Activated CD4-positive, CD25-positive, alpha-beta regulatory T cell (primary cell): ENCODE results near the gene PALD1.

Source experiments
- DNase-seq, 4 experiments: peaks; one replicate each; lab custom pipeline; 2025; lab: John Stamatoyannopoulos, UW

PALD1 gene

DNA sequence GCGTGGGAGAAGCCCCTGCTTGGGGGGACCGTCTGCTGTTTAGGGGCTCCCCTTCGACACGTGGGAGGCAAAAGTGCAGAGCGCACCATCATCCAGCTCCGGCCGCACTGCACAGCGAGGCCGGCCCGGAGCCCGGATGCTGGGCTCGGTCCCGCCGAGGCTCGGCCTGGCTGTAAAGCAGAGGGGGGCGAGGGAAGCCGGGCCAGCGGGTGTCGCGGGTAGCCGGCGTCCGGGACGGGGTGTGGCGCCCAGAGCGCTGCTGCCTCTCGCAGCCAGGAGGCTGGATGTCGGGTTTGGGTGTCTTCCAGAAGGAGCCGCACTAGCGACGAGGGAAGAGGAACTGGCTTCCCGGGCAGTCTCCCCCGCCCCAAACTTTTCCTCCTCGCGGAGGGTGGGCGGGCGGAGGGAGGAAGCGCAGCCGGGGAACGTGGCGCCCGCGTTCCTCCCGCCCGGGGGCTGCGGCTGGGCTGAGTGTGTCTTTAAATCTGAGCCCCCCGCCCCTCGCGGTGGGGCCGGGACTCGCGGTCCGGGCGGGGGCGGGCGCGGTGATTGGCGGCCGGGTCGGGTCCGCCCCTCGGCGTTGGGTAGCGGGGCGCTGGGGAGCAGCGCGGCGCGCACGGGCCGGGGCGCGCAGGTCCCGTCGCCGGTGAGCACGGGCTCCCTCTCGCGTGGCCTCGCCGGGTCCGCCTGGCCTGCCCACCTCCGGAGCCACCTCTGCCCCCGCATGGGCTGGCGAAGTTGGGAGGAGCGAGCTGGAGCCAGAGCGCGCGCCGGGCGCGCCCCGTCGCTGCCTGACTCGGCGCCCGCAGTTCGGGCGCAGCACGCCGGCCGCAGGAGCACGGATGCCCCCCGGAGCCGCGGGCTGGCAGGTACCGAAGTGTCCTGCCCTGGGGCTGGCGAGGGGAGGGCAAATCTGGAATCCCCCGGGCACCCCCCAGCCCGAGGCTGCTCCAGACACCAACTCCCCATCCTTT lies at the start of gene PALD1:
Gene PALD1 (plus strand): TSS at position 577 of the 974 bp plus-strand sequence. CDS start 47,185 bp downstream, outside the sequence.
- DNase-seq: no peak

- no peak for DNase-seq
Measured at GRCh38 chr10:70430493-70431445, 47.8 kb upstream of the PALD1 start.

DNA sequence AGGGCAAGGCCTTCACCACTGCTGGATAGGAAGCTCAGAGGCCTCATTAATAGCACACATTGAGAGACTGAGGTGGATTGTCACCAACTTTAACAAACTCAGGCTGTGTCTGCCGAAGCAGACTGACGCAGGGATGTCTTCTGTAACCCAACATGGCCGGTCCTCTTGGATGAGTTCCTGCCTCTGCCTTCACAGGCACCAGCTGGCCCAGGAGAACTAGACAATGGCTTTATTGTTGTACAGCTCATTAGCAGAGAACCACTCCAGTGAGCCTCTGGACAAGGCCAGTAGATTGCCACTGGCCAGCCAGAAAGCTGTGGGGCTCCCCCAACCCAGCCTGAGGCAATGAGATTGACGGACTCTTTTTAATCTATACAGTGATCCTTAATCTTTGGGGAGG lies 46.5 kb upstream of the PALD1 start:
- no peak for DNase-seq

DNA sequence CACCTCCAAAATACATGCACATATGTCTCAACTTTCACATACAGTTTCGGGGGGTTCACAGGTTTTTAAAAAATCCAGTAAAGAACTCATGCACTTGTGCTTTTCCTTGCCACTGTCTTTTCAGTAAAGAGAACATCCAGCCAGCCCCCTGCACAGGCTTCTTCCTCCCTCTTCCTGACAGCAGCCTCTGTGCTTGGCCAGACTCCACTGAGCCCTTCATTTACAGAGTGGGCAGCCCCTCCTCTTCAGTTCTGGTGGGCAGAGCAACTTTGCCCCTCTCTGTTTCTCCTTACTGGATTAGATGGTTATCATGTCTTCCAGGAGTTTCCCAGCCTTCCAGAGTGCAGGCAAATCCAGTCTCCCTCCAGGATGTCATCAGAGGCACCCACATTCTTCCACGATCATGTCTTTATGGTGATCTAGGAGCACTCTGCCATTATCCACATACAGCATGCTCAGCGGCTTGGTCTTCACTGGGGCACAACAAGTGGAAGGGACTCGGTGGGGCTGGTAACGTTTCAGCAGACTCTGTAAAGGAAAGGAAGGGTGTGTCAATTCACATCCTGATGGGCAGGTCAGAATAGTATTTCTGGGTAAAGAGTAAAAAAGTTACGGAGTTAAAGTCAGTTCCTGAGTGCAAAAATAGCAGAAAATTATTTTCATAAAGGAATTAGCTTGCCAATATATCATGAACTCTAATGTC lies 45.9 kb upstream of the PALD1 start:
- DNase-seq: no peak

- DNase-seq: no peak
Measured at GRCh38 chr10:70433581-70434280, 44.8 kb upstream of the PALD1 start.

- DNase-seq: no peak
Measured at GRCh38 chr10:70435241-70436085, 43.1 kb upstream of the PALD1 start.

- no peak for DNase-seq
Measured at GRCh38 chr10:70437721-70438120, 40.8 kb upstream of the PALD1 start.

DNA sequence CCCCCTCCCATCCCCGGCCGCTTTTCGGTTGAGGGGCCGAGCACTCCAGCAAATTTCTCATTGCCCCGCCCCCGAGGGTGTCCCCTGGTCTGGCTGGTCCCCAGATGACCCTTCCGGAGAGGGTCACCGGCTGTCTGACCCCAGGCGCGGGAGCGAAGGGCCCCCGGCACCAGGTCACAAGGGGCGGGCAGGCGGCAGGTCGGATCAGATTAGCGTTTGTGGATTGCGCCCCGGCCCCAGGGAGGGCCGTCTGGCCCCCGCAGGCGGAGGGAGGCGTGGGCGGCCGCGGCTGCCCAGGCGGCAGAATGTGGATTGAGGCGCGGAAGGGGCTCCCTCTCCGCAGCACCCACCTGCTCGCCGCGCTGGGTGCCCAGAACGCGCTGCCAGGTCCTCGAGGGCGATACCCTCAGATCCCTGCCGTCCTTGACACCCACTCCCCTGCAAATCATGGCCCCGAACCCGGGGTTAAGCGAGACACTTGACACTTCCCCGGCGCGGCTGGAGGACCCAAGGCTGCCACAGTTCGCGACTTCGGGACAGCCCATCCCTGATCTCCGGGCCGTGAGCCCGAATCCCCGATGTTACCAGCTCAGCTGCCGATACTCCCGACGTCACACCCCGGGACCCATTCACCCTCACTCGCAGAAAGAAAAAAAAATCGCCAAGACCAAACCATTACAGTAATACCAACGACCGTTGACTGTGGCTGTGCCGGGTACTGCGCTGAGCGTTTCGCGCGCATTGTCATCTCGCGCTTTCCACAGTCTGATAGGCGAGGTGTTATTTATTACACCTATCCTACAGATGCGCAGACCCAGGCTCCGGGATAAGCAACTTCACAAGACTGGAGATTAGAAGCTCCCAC lies 38.0 kb upstream of the PALD1 start:
- no peak for DNase-seq

- no peak for DNase-seq
Measured at GRCh38 chr10:70441161-70441894, 37.2 kb upstream of the PALD1 start, which contains the start of gene NODAL. Gene NODAL (minus strand): TSS chr10:70441681. CDS start chr10:70441667, 14 bp downstream.

GRCh38 chr10:70441895-70442309 lies 36.7 kb upstream of the PALD1 start:
- DNase-seq: no peak

GRCh38 chr10:70442332-70442988 lies 36.1 kb upstream of the PALD1 start:
- no peak for DNase-seq

DNA sequence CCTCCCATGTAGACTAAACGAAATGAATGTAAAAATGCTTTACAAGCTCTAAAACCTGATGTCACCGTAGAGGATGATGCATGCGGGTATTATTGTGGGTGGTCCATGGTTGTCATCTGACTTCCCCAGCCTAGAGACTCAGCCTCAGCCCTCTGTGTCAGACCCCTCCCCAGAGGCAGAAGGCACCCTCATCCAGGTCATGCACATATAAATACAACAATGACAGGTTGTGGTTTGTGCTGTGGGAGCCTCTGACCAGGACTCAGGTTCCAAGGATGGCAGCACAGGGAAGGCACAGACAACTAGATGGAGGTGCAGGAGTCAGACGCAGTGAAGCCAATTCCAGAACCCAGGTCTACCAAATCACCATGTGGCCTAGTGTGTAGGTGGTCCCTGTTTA lies 33.8 kb upstream of the PALD1 start:
- DNase-seq: no peak

GRCh38 chr10:70445718-70446657 lies 32.6 kb upstream of the PALD1 start:
- DNase-seq: no peak

- DNase-seq: no peak
Measured at GRCh38 chr10:70448236-70448635, 30.3 kb upstream of the PALD1 start.

DNA sequence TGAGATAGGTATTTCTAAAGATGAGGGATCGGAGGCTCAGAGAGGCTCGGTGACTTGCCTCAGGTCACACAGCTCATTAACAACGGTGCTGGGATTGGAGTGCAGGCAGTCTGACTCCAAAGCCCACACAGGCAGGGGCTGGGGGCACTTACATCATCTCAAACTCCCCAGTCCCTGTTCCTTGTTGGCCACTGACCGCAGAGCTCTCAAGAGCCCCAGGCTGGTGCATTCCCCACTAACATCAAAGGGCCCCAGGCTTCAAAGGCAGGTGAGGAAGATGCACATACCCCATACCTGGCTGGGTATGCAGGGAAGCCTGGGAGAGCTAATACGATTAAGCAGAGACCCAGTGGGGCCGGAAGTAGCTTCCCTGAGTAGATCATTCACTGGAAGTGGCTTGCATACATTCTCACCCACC lies 23.3 kb upstream of the PALD1 start:
- DNase-seq: no peak

DNA sequence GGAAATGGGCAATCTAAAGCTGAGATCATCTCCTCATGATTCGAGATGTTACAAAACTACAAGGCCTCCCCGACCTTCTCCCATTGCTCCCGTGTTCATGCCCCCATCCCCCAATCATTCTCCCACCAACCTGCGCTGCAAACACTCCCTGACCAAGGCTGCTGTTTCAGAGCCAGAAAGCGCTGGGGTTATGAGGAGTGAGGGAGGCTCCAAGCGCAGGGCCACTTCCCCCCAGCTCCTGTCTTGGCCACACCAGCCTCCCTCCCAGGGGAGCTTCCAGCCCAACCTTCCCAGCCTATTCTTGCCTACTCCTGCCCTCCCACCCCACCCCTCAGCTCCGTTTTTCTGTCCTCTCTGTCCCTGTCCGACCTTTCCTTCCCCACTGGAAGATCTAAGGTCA lies 22.4 kb upstream of the PALD1 start:
- no peak for DNase-seq
